ENCODE measurements around the gene ZNF25.
"Not testable (repeated sequence)": the region's sequence is repeated elsewhere in the genome, so short reads cannot be mapped to it uniquely, and the experiment has no call there.

The ZNF25 gene

DNA sequence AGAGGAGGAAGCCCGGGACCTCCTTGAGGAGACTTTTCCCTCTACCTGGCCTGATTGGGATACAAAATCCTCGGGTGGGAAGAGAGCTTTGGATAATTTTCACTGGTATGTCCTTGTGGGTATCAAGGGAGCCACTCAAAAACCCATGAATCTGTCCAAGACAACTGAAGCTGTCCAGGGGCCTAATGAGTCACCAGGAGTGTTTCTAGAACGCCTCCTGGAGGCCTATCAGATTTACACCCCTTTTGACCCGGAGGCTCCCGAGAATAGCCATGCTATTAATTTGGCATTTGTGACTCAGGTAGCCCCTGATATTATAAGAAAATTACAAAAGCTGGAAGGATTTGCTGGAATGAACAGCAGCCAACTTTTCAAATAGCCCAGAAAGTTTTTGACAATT, 38.6 kb downstream of the ZNF25 start:
- DNase-seq, result no peak

GRCh38 chr10:37934791-37935190, 41.7 kb downstream of the ZNF25 start:
- DNase-seq, result no peak

GRCh38 chr10:37930423-37930822, 46.0 kb downstream of the ZNF25 start:
- no peak for DNase-seq

- not testable (repeated sequence) for DNase-seq
Observed at GRCh38 chr10:37908165-37908564, 68.3 kb downstream of the ZNF25 start.

DNA sequence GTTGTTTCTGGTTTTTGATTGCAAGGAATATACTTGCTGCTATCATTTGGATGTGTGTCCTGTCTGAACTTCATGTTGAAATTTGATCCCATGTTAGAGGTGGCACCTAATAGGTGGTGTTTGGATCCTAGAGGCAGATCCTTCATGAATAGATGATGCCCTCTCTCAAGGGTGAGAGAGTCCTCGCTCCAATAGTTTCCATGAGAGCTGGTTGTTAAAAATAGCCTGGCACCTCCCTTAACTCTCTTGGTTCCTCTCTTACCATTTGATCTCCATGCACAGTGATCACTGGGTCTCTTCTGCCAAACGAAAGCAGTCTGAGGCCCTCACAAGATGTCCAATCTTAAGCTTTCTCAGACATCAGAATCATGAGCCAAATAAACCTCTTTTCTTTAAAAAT, 70.1 kb downstream of the ZNF25 start:
- no peak for DNase-seq
